ENCODE data around the gene MPP1.
"Not testable (repeated sequence)": the region's sequence is repeated elsewhere in the genome, so short reads cannot be mapped to it uniquely, and the experiment has no call there.

- TF ChIP-seq EZH2phosphoT487 (IDR thresholded peaks at IDR 0.05; ENCODE audit: borderline replicate concordance, low read length); CTCF (IDR thresholded peaks at IDR 0.05; ENCODE audit: low read depth, low read length, poor library complexity, severe bottlenecking): not testable (repeated sequence)
Observed at GRCh38 chrX:154825586-154825985, 20.3 kb upstream of the MPP1 start.

Measured in DOHH2 (cell line).